GM12865 (cell line): Measurements from ENCODE around the gene MLLT3.

Experiments
- DNase-seq: peaks from one replicate; pipeline ENCODE4 v3.0.0; 2010; ENCODE audit warnings: low read depth
- H3K4me3 ChIP-seq: 2 replicates; pipeline ENCODE4 v1.5.1; 2011; ENCODE audit warnings: mild to moderate bottlenecking, low read depth, low read length, control low read depth
- CTCF ChIP-seq: IDR thresholded peaks from 2 replicates; pipeline ENCODE4 v1.5.1; 2011; ENCODE audit warnings: low read length, control low read depth, low read depth, inconsistent platforms; ENCODE audit not compliant: insufficient read depth; ENCODE audit errors: missing control alignments

MLLT3 gene

GRCh38 chr9:20292002-20292401, 330.3 kb downstream of the MLLT3 start:
- H3K4me3 ChIP-seq = no peak overlapping the region
- peak; percentile 35 for DNase-seq
- TF ChIP-seq CTCF = peak; percentile 13
